ENCODE data around the gene LAMA3. TPM values are rescaled to one million over a fixed set of nuclear protein-coding genes. Genes with fewer than 3 reads are reported as not detected.

The LAMA3 gene
- total and polyA plus RNA-seq, 2 experiments from 2014 or later: 3.9 to 4.9 TPM

- TF ChIP-seq CREB1 (CRISPR knock-in tag; IDR thresholded peaks at IDR 0.05; ENCODE audit: low read depth): no peak
- TF ChIP-seq POLR2AphosphoS5 (IDR thresholded peaks at IDR 0.05; ENCODE audit: low read depth): no peak
- TF ChIP-seq, protein P1, sequence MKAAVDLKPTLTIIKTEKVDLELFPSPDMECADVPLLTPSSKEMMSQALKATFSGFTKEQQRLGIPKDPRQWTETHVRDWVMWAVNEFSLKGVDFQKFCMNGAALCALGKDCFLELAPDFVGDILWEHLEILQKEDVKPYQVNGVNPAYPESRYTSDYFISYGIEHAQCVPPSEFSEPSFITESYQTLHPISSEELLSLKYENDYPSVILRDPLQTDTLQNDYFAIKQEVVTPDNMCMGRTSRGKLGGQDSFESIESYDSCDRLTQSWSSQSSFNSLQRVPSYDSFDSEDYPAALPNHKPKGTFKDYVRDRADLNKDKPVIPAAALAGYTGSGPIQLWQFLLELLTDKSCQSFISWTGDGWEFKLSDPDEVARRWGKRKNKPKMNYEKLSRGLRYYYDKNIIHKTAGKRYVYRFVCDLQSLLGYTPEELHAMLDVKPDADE (IDR thresholded peaks at IDR 0.05): no peak
- no peak for TF ChIP-seq JUNB (IDR thresholded peaks at IDR 0.05; ENCODE audit: unreplicated experiment)
- TF ChIP-seq EZH2phosphoT487 (IDR thresholded peaks at IDR 0.05; ENCODE audit: unreplicated experiment): no peak
- no peak for TF ChIP-seq ZNF114 (CRISPR knock-in tag; IDR thresholded peaks at IDR 0.05)
Measured at GRCh38 chr18:23847321-23847986, 158.2 kb downstream of the LAMA3 start (continued).

DNA sequence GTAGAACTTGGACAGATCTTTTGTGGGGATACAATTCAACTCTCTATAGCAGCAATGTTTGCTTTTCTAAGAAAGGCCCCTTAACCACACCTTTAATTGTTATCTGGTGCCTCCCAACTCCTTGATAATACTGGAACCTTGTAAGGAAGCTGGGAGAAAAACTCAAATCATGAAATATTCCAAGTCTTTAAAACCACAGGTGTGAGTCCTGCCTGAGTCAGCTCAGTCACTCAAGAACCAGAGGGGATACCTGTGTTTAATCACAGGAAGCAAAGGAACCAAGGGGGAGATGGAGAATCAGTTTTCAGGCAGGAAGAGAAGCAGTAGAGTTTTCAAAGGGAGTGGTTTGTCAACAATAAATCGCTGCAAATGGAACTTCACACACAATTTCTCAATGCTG lies 159.9 kb downstream of the LAMA3 start:
- DNase-seq (ENCODE audit: low spot score) (no peak), ATAC-seq (no peak)
- peaks cover 11% of the 10 kb centered on the region; the same call in 1 of the 2 replicates for H3K9me2 ChIP-seq (ENCODE audit: insufficient read depth)
- H3K27ac ChIP-seq (ENCODE audit: low read depth): no peak overlapping the region
- no peaks in the 10 kb centered on the region for H3K36me3 ChIP-seq (ENCODE audit: insufficient read depth)
- 0 out of 2 replicates have a peak overlapping the region, but pooled peaks have one; percentile 52 for H3K27ac Mint-ChIP-seq
- H3K27me3 ChIP-seq (ENCODE audit: insufficient read depth): no peaks in the 10 kb centered on the region
- H3K4me1 Mint-ChIP-seq: peaks cover 19% of the 10 kb centered on the region
- H2AFZ ChIP-seq: peak overlapping the region; percentile 43
- H3K4me3 Mint-ChIP-seq: no peak overlapping the region
- peaks cover 6% of the 10 kb centered on the region for H3K27me3 Mint-ChIP-seq (ENCODE audit: insufficient read depth, low read depth, poor library complexity)
- no peaks in the 10 kb centered on the region for H4K20me1 ChIP-seq (replicated peaks; ENCODE audit: insufficient read depth)
- no peaks in the 10 kb centered on the region for H3K36me3 Mint-ChIP-seq (ENCODE audit: low read depth)
- H3F3A ChIP-seq (replicated peaks; ENCODE audit: low read depth): no peaks in the 10 kb centered on the region
- no peaks in the 10 kb centered on the region for H3K79me2 ChIP-seq (replicated peaks; ENCODE audit: insufficient read depth)
- H3K4me2 ChIP-seq: peak overlapping the region; percentile 31; the same call in 1 of the 2 replicates
- no peak overlapping the region for H3K4me3 ChIP-seq
- TF ChIP-seq JUNB (IDR thresholded peaks at IDR 0.05; ENCODE audit: unreplicated experiment) (no peak), STAT1 (IDR thresholded peaks at IDR 0.05; ENCODE audit: unreplicated experiment) (no peak), NANOG (IDR thresholded peaks at IDR 0.05; ENCODE audit: borderline replicate concordance) (no peak), EZH2 (IDR thresholded peaks at IDR 0.05; ENCODE audit: low read depth, unreplicated experiment) (no peak)
- TF ChIP-seq, protein P2, sequence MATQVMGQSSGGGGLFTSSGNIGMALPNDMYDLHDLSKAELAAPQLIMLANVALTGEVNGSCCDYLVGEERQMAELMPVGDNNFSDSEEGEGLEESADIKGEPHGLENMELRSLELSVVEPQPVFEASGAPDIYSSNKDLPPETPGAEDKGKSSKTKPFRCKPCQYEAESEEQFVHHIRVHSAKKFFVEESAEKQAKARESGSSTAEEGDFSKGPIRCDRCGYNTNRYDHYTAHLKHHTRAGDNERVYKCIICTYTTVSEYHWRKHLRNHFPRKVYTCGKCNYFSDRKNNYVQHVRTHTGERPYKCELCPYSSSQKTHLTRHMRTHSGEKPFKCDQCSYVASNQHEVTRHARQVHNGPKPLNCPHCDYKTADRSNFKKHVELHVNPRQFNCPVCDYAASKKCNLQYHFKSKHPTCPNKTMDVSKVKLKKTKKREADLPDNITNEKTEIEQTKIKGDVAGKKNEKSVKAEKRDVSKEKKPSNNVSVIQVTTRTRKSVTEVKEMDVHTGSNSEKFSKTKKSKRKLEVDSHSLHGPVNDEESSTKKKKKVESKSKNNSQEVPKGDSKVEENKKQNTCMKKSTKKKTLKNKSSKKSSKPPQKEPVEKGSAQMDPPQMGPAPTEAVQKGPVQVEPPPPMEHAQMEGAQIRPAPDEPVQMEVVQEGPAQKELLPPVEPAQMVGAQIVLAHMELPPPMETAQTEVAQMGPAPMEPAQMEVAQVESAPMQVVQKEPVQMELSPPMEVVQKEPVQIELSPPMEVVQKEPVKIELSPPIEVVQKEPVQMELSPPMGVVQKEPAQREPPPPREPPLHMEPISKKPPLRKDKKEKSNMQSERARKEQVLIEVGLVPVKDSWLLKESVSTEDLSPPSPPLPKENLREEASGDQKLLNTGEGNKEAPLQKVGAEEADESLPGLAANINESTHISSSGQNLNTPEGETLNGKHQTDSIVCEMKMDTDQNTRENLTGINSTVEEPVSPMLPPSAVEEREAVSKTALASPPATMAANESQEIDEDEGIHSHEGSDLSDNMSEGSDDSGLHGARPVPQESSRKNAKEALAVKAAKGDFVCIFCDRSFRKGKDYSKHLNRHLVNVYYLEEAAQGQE (IDR thresholded peaks at IDR 0.05; ENCODE audit: unreplicated experiment): no peak
- TF ChIP-seq, protein P1 (IDR thresholded peaks at IDR 0.05): no peak
- TF ChIP-seq, protein P3, sequence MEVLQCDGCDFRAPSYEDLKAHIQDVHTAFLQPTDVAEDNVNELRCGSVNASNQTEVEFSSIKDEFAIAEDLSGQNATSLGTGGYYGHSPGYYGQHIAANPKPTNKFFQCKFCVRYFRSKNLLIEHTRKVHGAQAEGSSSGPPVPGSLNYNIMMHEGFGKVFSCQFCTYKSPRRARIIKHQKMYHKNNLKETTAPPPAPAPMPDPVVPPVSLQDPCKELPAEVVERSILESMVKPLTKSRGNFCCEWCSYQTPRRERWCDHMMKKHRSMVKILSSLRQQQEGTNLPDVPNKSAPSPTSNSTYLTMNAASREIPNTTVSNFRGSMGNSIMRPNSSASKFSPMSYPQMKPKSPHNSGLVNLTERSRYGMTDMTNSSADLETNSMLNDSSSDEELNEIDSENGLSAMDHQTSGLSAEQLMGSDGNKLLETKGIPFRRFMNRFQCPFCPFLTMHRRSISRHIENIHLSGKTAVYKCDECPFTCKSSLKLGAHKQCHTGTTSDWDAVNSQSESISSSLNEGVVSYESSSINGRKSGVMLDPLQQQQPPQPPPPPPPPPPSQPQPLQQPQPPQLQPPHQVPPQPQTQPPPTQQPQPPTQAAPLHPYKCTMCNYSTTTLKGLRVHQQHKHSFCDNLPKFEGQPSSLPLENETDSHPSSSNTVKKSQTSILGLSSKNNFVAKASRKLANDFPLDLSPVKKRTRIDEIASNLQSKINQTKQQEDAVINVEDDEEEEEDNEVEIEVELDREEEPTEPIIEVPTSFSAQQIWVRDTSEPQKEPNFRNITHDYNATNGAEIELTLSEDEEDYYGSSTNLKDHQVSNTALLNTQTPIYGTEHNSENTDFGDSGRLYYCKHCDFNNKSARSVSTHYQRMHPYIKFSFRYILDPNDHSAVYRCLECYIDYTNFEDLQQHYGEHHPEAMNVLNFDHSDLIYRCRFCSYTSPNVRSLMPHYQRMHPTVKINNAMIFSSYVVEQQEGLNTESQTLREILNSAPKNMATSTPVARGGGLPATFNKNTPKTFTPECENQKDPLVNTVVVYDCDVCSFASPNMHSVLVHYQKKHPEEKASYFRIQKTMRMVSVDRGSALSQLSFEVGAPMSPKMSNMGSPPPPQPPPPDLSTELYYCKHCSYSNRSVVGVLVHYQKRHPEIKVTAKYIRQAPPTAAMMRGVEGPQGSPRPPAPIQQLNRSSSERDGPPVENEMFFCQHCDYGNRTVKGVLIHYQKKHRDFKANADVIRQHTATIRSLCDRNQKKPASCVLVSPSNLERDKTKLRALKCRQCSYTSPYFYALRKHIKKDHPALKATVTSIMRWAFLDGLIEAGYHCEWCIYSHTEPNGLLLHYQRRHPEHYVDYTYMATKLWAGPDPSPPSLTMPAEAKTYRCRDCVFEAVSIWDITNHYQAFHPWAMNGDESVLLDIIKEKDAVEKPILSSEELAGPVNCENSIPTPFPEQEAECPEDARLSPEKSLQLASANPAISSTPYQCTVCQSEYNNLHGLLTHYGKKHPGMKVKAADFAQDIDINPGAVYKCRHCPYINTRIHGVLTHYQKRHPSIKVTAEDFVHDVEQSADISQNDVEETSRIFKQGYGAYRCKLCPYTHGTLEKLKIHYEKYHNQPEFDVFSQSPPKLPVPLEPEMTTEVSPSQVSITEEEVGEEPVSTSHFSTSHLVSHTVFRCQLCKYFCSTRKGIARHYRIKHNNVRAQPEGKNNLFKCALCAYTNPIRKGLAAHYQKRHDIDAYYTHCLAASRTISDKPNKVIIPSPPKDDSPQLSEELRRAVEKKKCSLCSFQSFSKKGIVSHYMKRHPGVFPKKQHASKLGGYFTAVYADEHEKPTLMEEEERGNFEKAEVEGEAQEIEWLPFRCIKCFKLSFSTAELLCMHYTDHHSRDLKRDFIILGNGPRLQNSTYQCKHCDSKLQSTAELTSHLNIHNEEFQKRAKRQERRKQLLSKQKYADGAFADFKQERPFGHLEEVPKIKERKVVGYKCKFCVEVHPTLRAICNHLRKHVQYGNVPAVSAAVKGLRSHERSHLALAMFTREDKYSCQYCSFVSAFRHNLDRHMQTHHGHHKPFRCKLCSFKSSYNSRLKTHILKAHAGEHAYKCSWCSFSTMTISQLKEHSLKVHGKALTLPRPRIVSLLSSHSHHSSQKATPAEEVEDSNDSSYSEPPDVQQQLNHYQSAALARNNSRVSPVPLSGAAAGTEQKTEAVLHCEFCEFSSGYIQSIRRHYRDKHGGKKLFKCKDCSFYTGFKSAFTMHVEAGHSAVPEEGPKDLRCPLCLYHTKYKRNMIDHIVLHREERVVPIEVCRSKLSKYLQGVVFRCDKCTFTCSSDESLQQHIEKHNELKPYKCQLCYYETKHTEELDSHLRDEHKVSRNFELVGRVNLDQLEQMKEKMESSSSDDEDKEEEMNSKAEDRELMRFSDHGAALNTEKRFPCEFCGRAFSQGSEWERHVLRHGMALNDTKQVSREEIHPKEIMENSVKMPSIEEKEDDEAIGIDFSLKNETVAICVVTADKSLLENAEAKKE (CRISPR knock-in tag; IDR thresholded peaks at IDR 0.05): no peak
- H3K9me3 Mint-ChIP-seq: no peaks in the 10 kb centered on the region
- H3K4me1 ChIP-seq (ENCODE audit: insufficient read depth): peaks cover 18% of the 10 kb centered on the region
